Activated naive CD4-positive, alpha-beta T cell treated with anti-CD3 and anti-CD28 coated beads, Interleukin-2, amount 50 U/mL, for 24 hours (primary cell): ENCODE data around the gene KCNJ14.

ENCODE experiments used
- H3K27ac Mint-ChIP-seq: one replicate; pipeline ENCODE4 v1.8.0; 2021; ENCODE audit warnings: mild to moderate bottlenecking, mixed read lengths
- H3K27me3 Mint-ChIP-seq: one replicate; pipeline ENCODE4 v1.8.0; 2021; ENCODE audit warnings: mixed read lengths
- H3K36me3 Mint-ChIP-seq: one replicate; pipeline ENCODE4 v1.8.0; 2021; ENCODE audit warnings: mixed read lengths
- H3K4me1 Mint-ChIP-seq: one replicate; pipeline ENCODE4 v1.8.0; 2021; ENCODE audit warnings: mixed read lengths
- H3K4me3 Mint-ChIP-seq: one replicate; pipeline ENCODE4 v1.8.0; 2021; ENCODE audit warnings: mild to moderate bottlenecking, mixed read lengths
- H3K9me3 Mint-ChIP-seq: one replicate; pipeline ENCODE4 v1.8.0; 2021; ENCODE audit warnings: mixed read lengths

KCNJ14 gene

GRCh38 chr19:48442116-48443035, 13.0 kb upstream of the KCNJ14 start:
- H3K36me3 Mint-ChIP-seq: peaks cover 3% of the 10 kb centered on the region
- peak overlapping the region; percentile 15 for H3K27ac Mint-ChIP-seq
- peak overlapping the region; percentile 73 for H3K4me3 Mint-ChIP-seq
- H3K9me3 Mint-ChIP-seq: no peaks in the 10 kb centered on the region
- H3K27me3 Mint-ChIP-seq: peaks cover 18% of the 10 kb centered on the region
- H3K4me1 Mint-ChIP-seq: peaks cover 29% of the 10 kb centered on the region

GRCh38 chr19:48443256-48443655, 12.1 kb upstream of the KCNJ14 start:
- H3K36me3 Mint-ChIP-seq: peaks cover 10% of the 10 kb centered on the region
- peaks cover 13% of the 10 kb centered on the region for H3K27me3 Mint-ChIP-seq
- H3K27ac Mint-ChIP-seq: no peak overlapping the region
- no peaks in the 10 kb centered on the region for H3K9me3 Mint-ChIP-seq
- peaks cover 37% of the 10 kb centered on the region for H3K4me1 Mint-ChIP-seq
- no peak overlapping the region for H3K4me3 Mint-ChIP-seq

GRCh38 chr19:48443731-48444128, 11.6 kb upstream of the KCNJ14 start:
- Mint-ChIP-seq H3K36me3 (peaks cover 13% of the 10 kb centered on the region), H3K27ac (no peak overlapping the region), H3K4me1 (peaks cover 42% of the 10 kb centered on the region), H3K4me3 (no peak overlapping the region), H3K27me3 (peaks cover 13% of the 10 kb centered on the region), H3K9me3 (no peaks in the 10 kb centered on the region)

- H3K27me3 Mint-ChIP-seq: peaks cover 11% of the 10 kb centered on the region
- no peaks in the 10 kb centered on the region for H3K9me3 Mint-ChIP-seq
- H3K27ac Mint-ChIP-seq: peak overlapping the region; percentile 76
- H3K36me3 Mint-ChIP-seq: peaks cover 15% of the 10 kb centered on the region
- peaks cover 44% of the 10 kb centered on the region for H3K4me1 Mint-ChIP-seq
- H3K4me3 Mint-ChIP-seq: peak overlapping the region; percentile 95
Observed at GRCh38 chr19:48444129-48444935, 11.0 kb upstream of the KCNJ14 start.

GRCh38 chr19:48444936-48445200, 10.5 kb upstream of the KCNJ14 start:
- Mint-ChIP-seq H3K4me1 (peaks cover 44% of the 10 kb centered on the region), H3K9me3 (no peaks in the 10 kb centered on the region), H3K27ac (peak overlapping the region; percentile 76), H3K4me3 (peak overlapping the region; percentile 95), H3K36me3 (peaks cover 15% of the 10 kb centered on the region), H3K27me3 (peaks cover 11% of the 10 kb centered on the region)

- Mint-ChIP-seq H3K4me3 (peak overlapping the region; percentile 95), H3K9me3 (no peaks in the 10 kb centered on the region), H3K27me3 (peaks cover 11% of the 10 kb centered on the region), H3K27ac (peak overlapping the region; percentile 89), H3K4me1 (peaks cover 44% of the 10 kb centered on the region), H3K36me3 (peaks cover 15% of the 10 kb centered on the region)
Observed at GRCh38 chr19:48445256-48445605, 10.1 kb upstream of the KCNJ14 start.

GRCh38 chr19:48445606-48446481, 9.5 kb upstream of the KCNJ14 start, which contains the start of gene GRWD1:
Gene GRWD1 (plus strand): TSS chr19:48445983. CDS start chr19:48446006, 23 bp downstream.
- Mint-ChIP-seq H3K9me3 (no peaks in the 10 kb centered on the region), H3K27ac (peak within 1 kb of the TSS; percentile 89), H3K4me3 (peak within 1 kb of the TSS; percentile 95), H3K27me3 (peaks cover 11% of the 10 kb centered on the region), H3K4me1 (peaks cover 44% of the 10 kb centered on the region), H3K36me3 (peaks cover 15% of the 10 kb centered on the region)

- Mint-ChIP-seq H3K4me1 (peaks cover 41% of the 10 kb centered on the region), H3K9me3 (no peaks in the 10 kb centered on the region), H3K27ac (no peak overlapping the region), H3K4me3 (peak overlapping the region; percentile 95), H3K27me3 (peaks cover 8% of the 10 kb centered on the region), H3K36me3 (peaks cover 17% of the 10 kb centered on the region)
Observed at GRCh38 chr19:48446579-48446978, 8.8 kb upstream of the KCNJ14 start.

- peaks cover 17% of the 10 kb centered on the region for H3K36me3 Mint-ChIP-seq
- peaks cover 6% of the 10 kb centered on the region for H3K27me3 Mint-ChIP-seq
- peak overlapping the region; percentile 57 for H3K27ac Mint-ChIP-seq
- peaks cover 34% of the 10 kb centered on the region for H3K4me1 Mint-ChIP-seq
- H3K4me3 Mint-ChIP-seq: peak overlapping the region; percentile 8
- H3K9me3 Mint-ChIP-seq: no peaks in the 10 kb centered on the region
Observed at GRCh38 chr19:48448563-48448962, 6.8 kb upstream of the KCNJ14 start.

- Mint-ChIP-seq H3K9me3 (no peaks in the 10 kb centered on the region), H3K4me1 (peaks cover 28% of the 10 kb centered on the region), H3K36me3 (peaks cover 20% of the 10 kb centered on the region), H3K27me3 (no peaks in the 10 kb centered on the region), H3K4me3 (no peak overlapping the region), H3K27ac (no peak overlapping the region)
Observed at GRCh38 chr19:48450441-48450840, 4.9 kb upstream of the KCNJ14 start.

GRCh38 chr19:48450863-48451262, 4.5 kb upstream of the KCNJ14 start:
- Mint-ChIP-seq H3K4me1 (peaks cover 24% of the 10 kb centered on the region), H3K27ac (no peak overlapping the region), H3K9me3 (no peaks in the 10 kb centered on the region), H3K4me3 (no peak overlapping the region), H3K27me3 (no peaks in the 10 kb centered on the region), H3K36me3 (peaks cover 17% of the 10 kb centered on the region)

GRCh38 chr19:48451624-48452023, 3.8 kb upstream of the KCNJ14 start:
- Mint-ChIP-seq H3K27ac (peak overlapping the region; percentile 77), H3K36me3 (peaks cover 17% of the 10 kb centered on the region), H3K4me3 (no peak overlapping the region)

GRCh38 chr19:48452289-48453190, 2.8 kb upstream of the KCNJ14 start:
- Mint-ChIP-seq H3K36me3 (peaks cover 15% of the 10 kb centered on the region), H3K4me3 (no peak overlapping the region), H3K27me3 (no peaks in the 10 kb centered on the region), H3K27ac (no peak overlapping the region), H3K4me1 (peaks cover 21% of the 10 kb centered on the region), H3K9me3 (no peaks in the 10 kb centered on the region)

More at GRCh38 chr19:48451624-48452023, 3.8 kb upstream of the KCNJ14 start:
- Mint-ChIP-seq H3K4me1 (peaks cover 23% of the 10 kb centered on the region), H3K9me3 (no peaks in the 10 kb centered on the region), H3K27me3 (no peaks in the 10 kb centered on the region)

GRCh38 chr19:48454150-48454730, 1.1 kb upstream of the KCNJ14 start:
- Mint-ChIP-seq H3K27me3 (no peaks in the 10 kb centered on the region), H3K27ac (no peak overlapping the region), H3K4me1 (peaks cover 11% of the 10 kb centered on the region), H3K36me3 (peaks cover 7% of the 10 kb centered on the region), H3K4me3 (no peak overlapping the region), H3K9me3 (no peaks in the 10 kb centered on the region)
